ENCODE data around the gene PSMD9. TPM values are rescaled to one million over a fixed set of nuclear protein-coding genes. Genes with fewer than 3 reads are reported as not detected.
A peak's percentile ranks its signal among the peaks of the same experiment; 100 is the strongest.

PSMD9 gene
- total and polyA plus RNA-seq, 2 experiments from 2014 or later, result 106 to 114 TPM

- 56% methylated on average over 3 of the region's 3 CpGs for WGBS (ENCODE audit: low lambda C conversion rate, missing lambda C conversion rate)
- Histone ChIP-seq H3K4me2 (peak overlapping the region; percentile 23), H3K4me3 (no peak overlapping the region)
These were observed 65.1 kb downstream of the PSMD9 start for GRCh38 chr12:121953695-121954094.

GRCh38 chr12:121955258-121956237, 67.0 kb downstream of the PSMD9 start:
- 90% methylated on average over 13 of the region's 13 CpGs for WGBS (ENCODE audit: low lambda C conversion rate, missing lambda C conversion rate)
- H4K20me1 ChIP-seq (ENCODE audit: insufficient read depth, poor library complexity, severe bottlenecking), result no peaks in the 10 kb centered on the region
- no peaks in the 10 kb centered on the region for H3K9me3 ChIP-seq (ENCODE audit: low read depth)
- TF ChIP-seq EZH2 (IDR thresholded peaks at IDR 0.05; ENCODE audit: borderline replicate concordance) (no peak), CTCF (IDR thresholded peaks at IDR 0.05; ENCODE audit: poor library complexity) (peak; percentile 36)
- H3K4me2 ChIP-seq, result no peak overlapping the region
- H3K36me3 ChIP-seq (replicated peaks; ENCODE audit: insufficient read depth, low read depth), result no peaks in the 10 kb centered on the region
- H3K27me3 ChIP-seq, result no peaks in the 10 kb centered on the region
- H3K4me1 ChIP-seq (ENCODE audit: insufficient read depth), result peaks cover 4% of the 10 kb centered on the region
- no peak overlapping the region for H3K4me3 ChIP-seq
- no peak overlapping the region for H3K27ac ChIP-seq
- H2AFZ ChIP-seq, result no peak overlapping the region
- no peak for DNase-seq (ENCODE audit: low spot score)
- no peaks in the 10 kb centered on the region for H3K79me2 ChIP-seq
- H3K9me2 ChIP-seq (replicated peaks; ENCODE audit: insufficient read depth), result no peaks in the 10 kb centered on the region

More at GRCh38 chr12:121953695-121954094, 65.1 kb downstream of the PSMD9 start:
- no peaks in the 10 kb centered on the region for H3K9me3 ChIP-seq (ENCODE audit: low read depth)
- no peak overlapping the region for H2AFZ ChIP-seq
- H3K79me2 ChIP-seq, result no peaks in the 10 kb centered on the region
- peaks cover 4% of the 10 kb centered on the region for H3K4me1 ChIP-seq (ENCODE audit: insufficient read depth)
- DNase-seq (ENCODE audit: low spot score), result no peak
- no peaks in the 10 kb centered on the region for H3K36me3 ChIP-seq (replicated peaks; ENCODE audit: insufficient read depth, low read depth)
- H4K20me1 ChIP-seq (ENCODE audit: insufficient read depth, poor library complexity, severe bottlenecking), result no peaks in the 10 kb centered on the region
- H3K9me2 ChIP-seq (replicated peaks; ENCODE audit: insufficient read depth), result no peaks in the 10 kb centered on the region
- no peaks in the 10 kb centered on the region for H3K27me3 ChIP-seq
- H3K27ac ChIP-seq, result no peak overlapping the region
- no peak for TF ChIP-seq CTCF (IDR thresholded peaks at IDR 0.05; ENCODE audit: poor library complexity)
- no peak for TF ChIP-seq EZH2 (IDR thresholded peaks at IDR 0.05; ENCODE audit: borderline replicate concordance)
- TF ChIP-seq EZH2phosphoT487 (IDR thresholded peaks at IDR 0.05; ENCODE audit: low read depth, severe bottlenecking, unreplicated experiment), result no peak

GRCh38 chr12:121957861-121958515, 69.4 kb downstream of the PSMD9 start:
- H3K36me3 ChIP-seq (replicated peaks; ENCODE audit: insufficient read depth, low read depth), result no peaks in the 10 kb centered on the region
- TF ChIP-seq EZH2 (IDR thresholded peaks at IDR 0.05; ENCODE audit: borderline replicate concordance) (no peak), CTCF (IDR thresholded peaks at IDR 0.05; ENCODE audit: poor library complexity) (no peak), EZH2phosphoT487 (IDR thresholded peaks at IDR 0.05; ENCODE audit: low read depth, severe bottlenecking, unreplicated experiment) (no peak)
- no peak for DNase-seq (ENCODE audit: low spot score)
- H4K20me1 ChIP-seq (ENCODE audit: insufficient read depth, poor library complexity, severe bottlenecking), result no peaks in the 10 kb centered on the region
- H3K4me3 ChIP-seq, result no peak overlapping the region
- no peak overlapping the region for H3K27ac ChIP-seq
- no peaks in the 10 kb centered on the region for H3K79me2 ChIP-seq
- WGBS (ENCODE audit: low lambda C conversion rate, missing lambda C conversion rate), result 81% methylated on average over 6 of the region's 6 CpGs
- H2AFZ ChIP-seq, result no peak overlapping the region
- no peaks in the 10 kb centered on the region for H3K9me2 ChIP-seq (replicated peaks; ENCODE audit: insufficient read depth)
- no peak overlapping the region for H3K4me2 ChIP-seq
- H3K9me3 ChIP-seq (ENCODE audit: low read depth), result no peaks in the 10 kb centered on the region
- H3K4me1 ChIP-seq (ENCODE audit: insufficient read depth), result peaks cover 4% of the 10 kb centered on the region
- H3K27me3 ChIP-seq, result no peaks in the 10 kb centered on the region

Measured in hepatocyte (in vitro differentiated cells).